Naive thymus-derived CD4-positive, alpha-beta T cell (primary cell): ENCODE measurements around the gene RGS7BP. TPM values are rescaled to one million over a fixed set of nuclear protein-coding genes. Genes with fewer than 3 reads are reported as not detected.

ENCODE experiments used
- ATAC-seq: fragments of 150-1000 bp; cut with Tn5 transposase; 2 replicates; pipeline ENCODE4 v1.10.0; 2021; ENCODE audit warnings: mild to moderate bottlenecking, moderate library complexity
- CTCF ChIA-PET: fragments of 350-600 bp; sonication (Branson Sonifier 250); formaldehyde crosslinking; loops from one replicate; lab custom pipeline; 2021; ENCODE audit warnings: antibody characterized with exemption; lab: Charles Lee
- POLR2A ChIA-PET: fragments of 350-600 bp; sonication (Branson Sonifier 250); formaldehyde crosslinking; loops from one replicate; lab custom pipeline; 2021; ENCODE audit warnings: antibody characterized with exemption, inconsistent platforms; lab: Charles Lee
- DNase-seq, 9 donors: peaks; one replicate each; pipeline versions ENCODE4 v3.0.0 to v3.0.0-alpha.2; 2020 to 2022; ENCODE audit warnings: mixed read lengths in 1 of 9
- H3K27ac ChIP-seq: one replicate; pipeline ENCODE4 v1.7.0; 2013; ENCODE audit warnings: mild to moderate bottlenecking, low read depth, low read length, moderate library complexity
- H3K27me3 ChIP-seq, 2 donors: one replicate each; pipeline ENCODE4 v1.7.0; 2013; ENCODE audit warnings: low read length in 2 of 2, mild to moderate bottlenecking in 2 of 2, moderate library complexity in 2 of 2; ENCODE audit not compliant: control insufficient read depth in 2 of 2, insufficient read depth in 2 of 2
- H3K36me3 ChIP-seq, 3 experiments: 1 replicate in 2 of 3; 2 replicates in 1 of 3; pipeline ENCODE4 v1.7.0; 2013; ENCODE audit warnings: low read length in 3 of 3, mild to moderate bottlenecking in 3 of 3, moderate library complexity in 1 of 3; ENCODE audit not compliant: insufficient read depth in 3 of 3, control insufficient read depth in 2 of 3
- H3K4me1 ChIP-seq, 2 donors: one replicate each; pipeline ENCODE4 v1.7.0; 2013; ENCODE audit warnings: low read length in 2 of 2, mild to moderate bottlenecking in 2 of 2, moderate library complexity in 1 of 2; ENCODE audit not compliant: control insufficient read depth in 2 of 2, insufficient read depth in 2 of 2
- H3K4me3 ChIP-seq: 2 replicates; pipeline ENCODE4 v1.7.0; 2013; ENCODE audit warnings: mild to moderate bottlenecking, low read length
- H3K9me3 ChIP-seq, 3 experiments: 1 replicate in 2 of 3; 2 replicates in 1 of 3; pipeline ENCODE4 v1.7.0; 2013; ENCODE audit warnings: low read length in 3 of 3; ENCODE audit not compliant: control insufficient read depth in 2 of 3
- H3K27ac Mint-ChIP-seq, 9 donors: one replicate each; pipeline ENCODE4 v1.8.0; 2020 to 2022; ENCODE audit warnings: mixed read lengths in 9 of 9, mild to moderate bottlenecking in 8 of 9, moderate library complexity in 5 of 9, inconsistent platforms in 2 of 9
- H3K27me3 Mint-ChIP-seq, 5 donors: one replicate each; pipeline ENCODE4 v1.8.0; 2021 to 2022; ENCODE audit warnings: mixed read lengths in 5 of 5, mild to moderate bottlenecking in 1 of 5
- H3K36me3 Mint-ChIP-seq, 5 donors: one replicate each; pipeline ENCODE4 v1.8.0; 2020 to 2022; ENCODE audit warnings: mixed read lengths in 5 of 5, mild to moderate bottlenecking in 3 of 5, inconsistent platforms in 1 of 5
- H3K4me1 Mint-ChIP-seq, 7 donors: one replicate each; pipeline ENCODE4 v1.8.0; 2020 to 2022; ENCODE audit warnings: mixed read lengths in 7 of 7, mild to moderate bottlenecking in 3 of 7, inconsistent platforms in 1 of 7
- H3K4me3 Mint-ChIP-seq, 10 donors: one replicate each; pipeline ENCODE4 v1.8.0; 2020 to 2022; ENCODE audit warnings: mild to moderate bottlenecking in 10 of 10, mixed read lengths in 10 of 10, moderate library complexity in 6 of 10, inconsistent platforms in 2 of 10
- H3K9me3 Mint-ChIP-seq, 11 donors: one replicate each; pipeline ENCODE4 v1.8.0; 2020 to 2022; ENCODE audit warnings: mixed read lengths in 11 of 11, mild to moderate bottlenecking in 4 of 11, inconsistent platforms in 1 of 11, moderate library complexity in 1 of 11
- intact Hi-C, 2 donors: fragments of 100-400 bp; cut with micrococcal nuclease; formaldehyde crosslinking; loops; one replicate each; pipeline ENCODE4 v1.15.1; 2023
- polyA plus RNA-seq, 2 donors: library from polyadenylated mRNA; unstranded; fragments of 300-500 nt; fragmentation: Illumina TruSeq; gene quantifications; one replicate each; pipeline ENCODE4 v1.2.3, GENCODE V29; 2021
- total RNA-seq, 6 experiments: library from RNA in 5 of 6; stranded (reverse) in 5 of 6; gene quantifications; 1 replicate in 5 of 6; 2 replicates in 1 of 6; pipeline ENCODE4 v1.2.3 and lab custom pipeline; 2021 to 2026

RGS7BP gene
- total RNA-seq (not detected), polyA plus RNA-seq (not detected), total RNA-seq (lab: John Stamatoyannopoulos, UW) (not detected)

GRCh38 chr5:64505769-64506566 lies at the start of gene RGS7BP:
RGS7BP (plus strand) TSS chr5:64506015; CDS start chr5:64506625, 610 bp downstream.
- H3K4me3 Mint-ChIP-seq: peak within 1 kb of the TSS in 5 of 10 donors; percentile 2 to 57 (median 42)
- no peak within 1 kb of the TSS for H3K27ac Mint-ChIP-seq
- H3K4me1 ChIP-seq: no peaks in the 10 kb centered on the region

GRCh38 chr5:64457846-64458245 lies 48.0 kb upstream of the RGS7BP start:
- POLR2A ChIA-PET: no interaction called here
- Mint-ChIP-seq H3K27me3 (no peaks in the 10 kb centered on the region), H3K9me3 (peaks cover 0 to 27% (median 7%) of the 10 kb centered on the region in 11 donors), H3K4me1 (no peaks in the 10 kb centered on the region), H3K4me3 (no peak overlapping the region), H3K36me3 (no peaks in the 10 kb centered on the region), H3K27ac (no peak overlapping the region)
- no peaks in the 10 kb centered on the region for H3K9me3 ChIP-seq
- no peak overlapping the region for H3K4me3 ChIP-seq
- no peaks in the 10 kb centered on the region for H3K27me3 ChIP-seq
- intact Hi-C loops: no loop called here
- DNase-seq: no peak
- no peak for ATAC-seq
- H3K36me3 ChIP-seq: no peaks in the 10 kb centered on the region
- CTCF ChIA-PET: no interaction called here
- H3K4me1 ChIP-seq: no peaks in the 10 kb centered on the region
- no peak overlapping the region for H3K27ac ChIP-seq

More at GRCh38 chr5:64505769-64506566, at the start of gene RGS7BP:
- no peaks in the 10 kb centered on the region for H3K9me3 ChIP-seq
- POLR2A ChIA-PET: interaction anchor here (0.6 kb wide), 1 partner anchor 1242 kb away, joined by 4 read pairs; no protein-coding TSS in a partner anchor
- DNase-seq (no peak), ATAC-seq (no peak)
- H3K27ac ChIP-seq: no peak within 1 kb of the TSS
- H3K27me3 ChIP-seq: peaks cover 0 to 7% of the 10 kb centered on the region in 2 donors
- intact Hi-C loops: no loop called here
- CTCF ChIA-PET: no interaction called here
- Mint-ChIP-seq H3K9me3 (peaks cover 0 to 5% (median 0%) of the 10 kb centered on the region in 11 donors), H3K27me3 (peaks cover 39 to 57% (median 48%) of the 10 kb centered on the region in 5 donors), H3K36me3 (peaks cover 0 to 6% (median 0%) of the 10 kb centered on the region in 5 donors), H3K4me1 (peaks cover 0 to 11% (median 6%) of the 10 kb centered on the region in 7 donors)
- H3K4me3 ChIP-seq: no peak within 1 kb of the TSS
- H3K36me3 ChIP-seq: no peaks in the 10 kb centered on the region

- no peak overlapping the region for H3K4me3 Mint-ChIP-seq
- ATAC-seq: no peak
Observed at GRCh38 chr5:64458948-64459347, 46.9 kb upstream of the RGS7BP start.

GRCh38 chr5:64462391-64462790 lies 43.4 kb upstream of the RGS7BP start:
- Mint-ChIP-seq H3K4me1 (no peaks in the 10 kb centered on the region), H3K27me3 (no peaks in the 10 kb centered on the region), H3K9me3 (peaks cover 2 to 38% (median 11%) of the 10 kb centered on the region in 11 donors), H3K27ac (no peak overlapping the region), H3K4me3 (no peak overlapping the region), H3K36me3 (no peaks in the 10 kb centered on the region)
- no peak overlapping the region for H3K4me3 ChIP-seq
- POLR2A ChIA-PET: no interaction called here
- no peak for DNase-seq
- CTCF ChIA-PET: no interaction called here
- H3K27ac ChIP-seq: no peak overlapping the region
- no peaks in the 10 kb centered on the region for H3K9me3 ChIP-seq
- no peak for ATAC-seq
- H3K27me3 ChIP-seq: no peaks in the 10 kb centered on the region
- no peaks in the 10 kb centered on the region for H3K36me3 ChIP-seq
- intact Hi-C loops: no loop called here
- H3K4me1 ChIP-seq: no peaks in the 10 kb centered on the region

More at GRCh38 chr5:64458948-64459347, 46.9 kb upstream of the RGS7BP start:
- Histone ChIP-seq H3K4me1 (no peaks in the 10 kb centered on the region), H3K4me3 (no peak overlapping the region), H3K27me3 (no peaks in the 10 kb centered on the region), H3K9me3 (no peaks in the 10 kb centered on the region), H3K27ac (no peak overlapping the region), H3K36me3 (no peaks in the 10 kb centered on the region)
- POLR2A ChIA-PET: no interaction called here
- CTCF ChIA-PET: no interaction called here
- intact Hi-C loops: no loop called here
- Mint-ChIP-seq H3K4me1 (no peaks in the 10 kb centered on the region), H3K27me3 (no peaks in the 10 kb centered on the region), H3K27ac (no peak overlapping the region), H3K36me3 (no peaks in the 10 kb centered on the region), H3K9me3 (peaks cover 0 to 34% (median 8%) of the 10 kb centered on the region in 11 donors)
- no peak for DNase-seq

DNA sequence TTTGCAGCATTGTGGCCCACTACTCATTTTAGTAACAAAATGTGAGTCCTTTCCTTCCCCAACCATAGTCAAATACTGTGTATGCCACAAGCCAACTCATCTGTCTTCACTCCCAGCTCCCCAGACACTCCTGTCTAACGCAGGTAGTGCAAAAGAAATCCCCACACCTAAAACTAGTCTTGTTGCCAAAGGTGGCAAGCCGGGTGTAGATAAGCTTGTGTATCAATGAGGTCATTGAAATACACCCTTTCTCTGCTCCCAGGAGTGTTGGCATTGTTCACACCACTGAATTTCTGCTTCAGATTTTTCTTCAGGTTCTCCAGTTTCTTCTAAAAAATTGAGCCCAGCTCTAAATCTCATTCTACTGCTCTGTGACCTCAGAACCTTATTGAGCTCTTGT lies 19.7 kb upstream of the RGS7BP start:
- H3K4me3 ChIP-seq: no peak overlapping the region
- ATAC-seq: no peak
- no peak overlapping the region for H3K27ac ChIP-seq
- CTCF ChIA-PET: no interaction called here
- no peaks in the 10 kb centered on the region for H3K9me3 ChIP-seq
- Mint-ChIP-seq H3K36me3 (peaks cover 0 to 8% (median 0%) of the 10 kb centered on the region in 5 donors), H3K9me3 (peaks cover 1 to 26% (median 8%) of the 10 kb centered on the region in 11 donors), H3K27me3 (peaks cover 0 to 5% (median 0%) of the 10 kb centered on the region in 5 donors), H3K4me1 (no peaks in the 10 kb centered on the region), H3K27ac (no peak overlapping the region), H3K4me3 (no peak overlapping the region)
- H3K4me1 ChIP-seq: no peaks in the 10 kb centered on the region
- POLR2A ChIA-PET: no interaction called here
- intact Hi-C loops: no loop called here
- H3K27me3 ChIP-seq: no peaks in the 10 kb centered on the region
- no peak for DNase-seq
- H3K36me3 ChIP-seq: no peaks in the 10 kb centered on the region

GRCh38 chr5:64487283-64487682 lies 18.5 kb upstream of the RGS7BP start:
- ChIA-PET CTCF (no interaction called here), POLR2A (no interaction called here)
- no peak overlapping the region for H3K27ac ChIP-seq
- intact Hi-C loops: no loop called here
- no peaks in the 10 kb centered on the region for H3K4me1 Mint-ChIP-seq
- no peaks in the 10 kb centered on the region for H3K9me3 ChIP-seq
- no peak overlapping the region for H3K4me3 Mint-ChIP-seq
- peaks cover 0 to 5% (median 0%) of the 10 kb centered on the region in 5 donors for H3K27me3 Mint-ChIP-seq
- H3K4me3 ChIP-seq: no peak overlapping the region
- DNase-seq: no peak
- H3K36me3 ChIP-seq: no peaks in the 10 kb centered on the region
- no peak overlapping the region for H3K27ac Mint-ChIP-seq
- H3K9me3 Mint-ChIP-seq: peaks cover 1 to 26% (median 8%) of the 10 kb centered on the region in 11 donors
- no peaks in the 10 kb centered on the region for H3K4me1 ChIP-seq
- no peaks in the 10 kb centered on the region for H3K27me3 ChIP-seq
- no peak for ATAC-seq
- H3K36me3 Mint-ChIP-seq: peaks cover 0 to 8% (median 0%) of the 10 kb centered on the region in 5 donors
